Activated CD8-positive, alpha-beta memory T cell treated with anti-CD3 and anti-CD28 coated beads, Interleukin-2, amount 50 U/mL, for 48 hours (primary cell): ENCODE measurements around the gene NUB1.

ENCODE experiments used
- DNase-seq: peaks from one replicate; pipeline ENCODE4 v3.0.0-alpha.2; 2020

Gene NUB1

GRCh38 chr7:151341357-151342101 is at the start of gene NUB1:
NUB1 (plus strand) TSS chr7:151341812; CDS start chr7:151345350, 3,538 bp downstream.
- DNase-seq = peak; percentile 99

DNA sequence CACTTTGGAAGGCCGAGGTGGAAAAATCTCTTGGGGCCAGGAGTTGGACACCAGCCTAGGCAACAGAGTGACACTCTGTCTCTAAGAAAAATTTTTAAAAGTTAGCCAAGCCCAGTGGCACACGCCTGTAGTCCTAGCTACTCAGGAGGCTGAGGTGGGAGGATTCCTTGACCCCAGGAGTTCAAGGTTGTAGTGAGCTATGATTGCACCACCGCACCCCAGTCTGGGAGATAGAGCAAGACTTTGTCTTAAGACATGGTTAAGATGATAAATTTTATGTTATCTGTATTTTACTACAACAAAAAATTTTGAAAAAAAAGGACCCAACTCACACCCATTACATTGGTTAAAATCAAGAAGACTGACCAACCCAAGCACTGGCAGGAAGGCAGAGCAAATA is 48.8 kb upstream of the NUB1 start:
- no peak for DNase-seq

- DNase-seq = no peak
Observed at GRCh38 chr7:151296202-151296992, 45.2 kb upstream of the NUB1 start.

DNA sequence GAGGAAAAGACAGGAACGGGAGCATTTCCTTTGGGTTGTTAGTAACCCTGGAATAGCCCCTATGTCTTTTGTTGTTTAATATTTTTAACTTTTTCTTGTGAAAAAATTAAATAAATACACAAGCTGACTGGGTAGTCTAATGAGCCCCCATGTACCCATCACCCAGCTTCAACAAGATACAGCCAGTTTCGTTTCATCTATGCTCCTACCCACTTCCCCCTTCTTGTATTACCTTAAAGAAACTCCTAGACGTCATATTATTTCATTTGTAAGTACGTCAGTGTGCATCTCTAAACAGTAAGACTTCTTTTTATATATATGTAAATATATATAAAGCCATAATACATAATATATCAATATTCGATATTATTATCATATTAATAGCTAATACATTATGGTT is 42.8 kb upstream of the NUB1 start:
- no peak for DNase-seq

GRCh38 chr7:151299530-151299929 is 42.1 kb upstream of the NUB1 start:
- peak; percentile 34 for DNase-seq

DNA sequence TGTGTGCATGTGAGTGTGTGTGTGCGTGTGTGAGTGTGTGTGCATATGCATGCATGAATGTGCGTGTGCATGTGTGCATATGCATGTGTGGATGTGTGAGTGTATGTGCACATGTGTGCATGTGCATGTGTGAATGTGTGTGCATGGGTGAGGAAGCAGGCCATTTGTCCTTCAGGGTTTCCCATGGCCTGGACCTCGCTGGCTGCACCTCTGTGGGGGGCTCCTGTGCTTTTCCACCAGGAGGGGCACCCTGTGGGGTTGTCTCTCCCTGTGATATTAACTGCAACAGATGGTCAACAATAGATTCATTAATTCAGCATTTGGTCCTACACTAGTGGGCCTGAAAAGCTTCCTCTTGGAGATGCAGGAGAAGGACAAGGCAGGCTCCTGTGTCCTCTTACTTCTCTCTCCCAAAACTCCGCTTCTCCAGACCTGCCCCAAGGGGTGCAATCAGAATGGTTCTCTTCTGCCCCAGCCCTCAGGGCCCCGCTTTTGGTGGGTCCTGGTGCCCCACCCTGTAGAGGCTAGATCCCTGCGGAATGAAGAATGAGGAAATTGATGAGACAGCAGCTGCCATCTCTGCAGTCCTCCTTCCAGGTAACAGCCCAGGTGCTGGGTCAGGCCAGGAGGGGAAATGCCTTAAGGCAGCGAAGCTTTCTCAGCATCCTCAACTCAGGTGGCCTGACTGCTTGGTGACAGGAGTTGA is 41.5 kb upstream of the NUB1 start:
- peak; percentile 17 for DNase-seq

- peak; percentile 44 for DNase-seq
Observed at GRCh38 chr7:151301471-151302462, 39.8 kb upstream of the NUB1 start.

DNA sequence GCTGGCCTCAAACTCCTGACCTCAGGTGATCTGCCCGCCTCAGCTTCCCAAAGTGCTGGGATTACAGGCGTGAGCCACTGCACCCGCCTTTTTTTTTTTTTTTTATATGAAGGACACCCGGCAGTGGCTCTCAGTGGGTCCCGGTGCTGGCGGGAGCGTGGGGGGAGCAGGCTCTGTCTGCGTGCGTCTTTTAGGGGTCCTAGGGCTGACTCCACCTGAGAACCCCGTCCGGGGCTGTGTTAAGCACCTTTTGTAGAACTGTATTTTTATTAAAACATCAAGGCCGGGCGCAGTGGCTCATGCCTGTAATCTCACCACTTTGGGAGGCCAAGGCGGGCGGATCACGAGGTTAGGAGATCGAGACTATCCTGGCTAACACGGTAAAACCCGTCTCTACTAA is 37.4 kb upstream of the NUB1 start:
- peak; percentile 41 for DNase-seq

DNA sequence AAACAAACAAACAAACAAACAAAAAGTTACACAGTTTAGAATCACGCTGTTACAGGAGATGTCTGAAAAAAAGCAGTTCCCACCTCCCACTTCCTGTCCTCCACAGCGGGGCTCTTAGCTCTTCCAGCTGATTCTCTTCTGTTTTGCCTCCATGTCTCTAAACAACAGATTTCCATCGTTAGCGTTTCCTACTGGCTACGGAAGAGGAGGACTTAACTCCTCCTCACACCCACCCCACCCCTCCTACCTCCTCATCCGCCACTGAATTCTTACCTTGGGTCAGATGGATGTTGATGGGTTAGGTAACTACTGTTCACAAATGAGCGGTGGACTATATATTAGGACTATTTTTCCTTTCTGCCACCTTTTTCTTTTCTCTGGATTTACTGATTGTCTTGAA is 36.8 kb upstream of the NUB1 start:
- DNase-seq = peak; percentile 18

DNA sequence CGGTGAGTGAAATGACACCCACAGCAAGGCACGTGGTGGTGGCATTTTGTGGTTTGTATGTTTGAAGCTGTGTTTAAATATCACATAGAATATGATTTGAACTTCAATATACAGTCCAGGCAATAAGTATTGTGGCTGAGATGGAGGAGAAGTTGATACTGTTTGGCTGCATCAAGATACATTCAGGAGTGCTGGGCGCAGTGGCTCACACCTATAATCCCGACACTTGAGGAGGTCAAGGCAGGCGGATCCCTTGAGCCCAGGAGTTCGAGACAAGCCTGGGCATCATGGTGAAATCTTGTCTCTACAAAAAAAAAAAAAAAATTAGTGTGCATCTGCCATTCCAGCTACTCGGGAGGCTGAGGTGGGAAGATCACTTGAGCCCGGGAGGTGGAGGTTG is 35.2 kb upstream of the NUB1 start:
- DNase-seq = peak; percentile 10

GRCh38 chr7:151306860-151307259 is 34.8 kb upstream of the NUB1 start:
- no peak for DNase-seq

GRCh38 chr7:151307536-151307935 is 34.1 kb upstream of the NUB1 start:
- peak; percentile 30 for DNase-seq

GRCh38 chr7:151308256-151308655 is 33.4 kb upstream of the NUB1 start:
- peak; percentile 42 for DNase-seq

DNA sequence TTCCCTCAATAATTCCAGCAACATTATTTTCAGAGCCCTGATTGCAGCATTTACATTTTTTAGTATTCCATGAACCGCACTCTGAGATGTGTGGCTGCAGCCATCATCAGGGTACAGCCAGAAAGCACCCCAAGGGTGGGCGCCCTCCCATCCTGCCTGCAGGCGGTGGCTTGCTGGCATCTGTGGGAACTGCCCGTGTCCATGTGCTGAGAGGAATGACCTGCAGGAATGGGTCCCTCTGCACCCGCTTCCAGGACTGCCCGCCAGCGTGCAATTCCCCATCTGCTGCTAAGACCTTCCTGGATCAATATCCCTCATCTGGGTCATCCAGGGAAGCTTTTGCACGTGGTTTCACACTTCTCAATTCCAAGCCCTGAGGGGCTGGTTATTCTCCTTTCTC is 32.8 kb upstream of the NUB1 start:
- peak; percentile 32 for DNase-seq

- peak; percentile 40 for DNase-seq
Observed at GRCh38 chr7:151309311-151309710, 32.3 kb upstream of the NUB1 start.

GRCh38 chr7:151310578-151310977 is 31.0 kb upstream of the NUB1 start:
- DNase-seq = peak; percentile 22

DNA sequence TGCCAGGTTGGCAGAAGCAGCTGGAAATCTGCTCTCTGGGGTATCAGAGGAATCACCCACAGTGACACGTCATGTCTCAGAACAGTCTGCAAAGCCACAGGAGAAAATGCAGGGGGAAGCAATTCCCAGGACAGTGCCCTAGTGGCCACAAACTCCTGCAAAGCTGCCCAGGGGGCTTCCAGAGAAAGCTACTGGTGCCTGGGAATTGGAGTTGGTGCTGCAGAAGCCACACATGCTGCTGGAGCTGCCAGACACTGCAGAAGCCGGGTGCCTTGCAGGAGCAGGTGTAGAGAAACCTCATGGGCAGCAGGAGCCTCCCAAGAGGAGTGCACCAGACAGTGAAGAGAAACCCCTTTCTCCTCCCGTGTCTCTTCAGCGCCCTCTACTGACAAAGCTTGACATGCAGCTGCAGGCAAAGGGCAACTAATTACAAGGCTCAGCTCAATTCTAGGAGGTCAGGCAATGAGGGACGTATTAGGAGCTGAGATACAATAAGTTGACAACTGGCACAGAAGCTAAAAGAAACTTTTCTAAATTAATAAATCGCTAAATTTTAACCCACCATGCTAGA is 30.2 kb upstream of the NUB1 start:
- DNase-seq = peak; percentile 55

GRCh38 chr7:151312356-151312755 is 29.3 kb upstream of the NUB1 start:
- DNase-seq = peak; percentile 20

- DNase-seq = peak; percentile 26
Observed at GRCh38 chr7:151312831-151313809, 28.5 kb upstream of the NUB1 start.

DNA sequence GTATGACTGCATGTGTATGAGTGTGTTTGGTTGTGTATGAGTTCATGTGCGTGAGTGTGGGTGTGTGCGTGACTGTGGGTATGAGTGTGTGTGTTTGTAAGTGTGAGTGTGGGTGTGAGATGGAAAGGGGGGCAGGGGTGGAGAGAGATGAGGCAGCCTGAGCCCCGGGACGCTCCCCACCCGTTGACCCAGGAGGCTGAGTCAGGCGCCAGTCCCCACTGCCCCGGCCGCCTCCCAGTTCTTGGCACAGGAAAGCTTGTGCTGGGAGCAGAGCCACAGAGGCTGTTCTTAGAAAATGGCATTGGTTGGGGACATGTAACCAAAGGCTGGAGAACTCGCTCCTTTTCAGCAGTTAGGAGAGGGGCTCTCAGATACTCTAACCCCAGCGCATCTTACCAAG is 27.8 kb upstream of the NUB1 start:
- peak; percentile 50 for DNase-seq

DNA sequence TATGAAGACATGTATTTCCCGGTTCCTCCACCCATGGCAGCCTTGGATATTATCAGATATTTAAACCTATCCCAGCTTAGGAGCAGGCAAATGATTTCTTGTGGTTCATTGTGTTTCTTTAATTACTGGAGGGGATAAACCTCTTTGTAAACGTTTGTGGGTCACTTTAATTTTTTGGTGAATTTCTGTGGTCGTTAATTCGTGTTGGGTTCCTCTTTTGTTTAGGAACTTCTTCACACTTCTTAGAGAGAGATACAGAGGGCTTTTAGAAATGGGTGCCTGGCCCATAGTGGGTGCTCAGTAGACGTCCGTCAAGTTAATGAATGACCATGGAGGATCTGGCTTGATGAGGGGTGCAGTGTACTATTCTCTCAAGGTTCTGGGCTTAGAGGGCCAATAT is 27.2 kb upstream of the NUB1 start:
- no peak for DNase-seq
